ENCODE results near the gene FBXW8.
A peak's percentile ranks its signal among the peaks of the same experiment; 100 is the strongest.

The FBXW8 gene

GRCh38 chr12:116887244-116887643, 23.5 kb upstream of the FBXW8 start:
- DNase-seq: no peak

- DNase-seq: no peak
These were observed 22.9 kb upstream of the FBXW8 start for GRCh38 chr12:116887897-116888296.

- DNase-seq: no peak
These were observed 20.4 kb upstream of the FBXW8 start for GRCh38 chr12:116890330-116890729.

DNA sequence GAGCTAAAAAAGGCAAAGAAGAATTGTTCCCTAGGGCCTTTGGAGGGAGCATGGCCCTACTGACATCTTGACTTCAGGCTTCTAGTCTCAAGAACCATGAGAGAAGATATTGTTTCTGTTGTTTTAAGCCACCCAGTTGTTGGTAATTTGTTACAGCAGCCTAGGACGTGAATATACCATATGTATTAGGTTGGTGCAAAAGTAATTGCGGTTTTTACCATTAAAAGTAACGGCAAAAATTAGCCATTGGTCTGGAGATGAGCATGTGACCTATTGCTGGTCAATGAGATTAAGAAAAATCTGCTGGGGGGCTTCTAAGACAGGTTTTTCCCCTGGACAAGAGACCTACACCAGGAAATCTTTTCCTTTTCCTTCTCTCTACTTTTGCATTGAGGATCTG, 19.7 kb upstream of the FBXW8 start:
- DNase-seq: no peak

GRCh38 chr12:116892349-116893140, 18.2 kb upstream of the FBXW8 start:
- no peak for DNase-seq

- no peak for DNase-seq
These were observed 15.8 kb upstream of the FBXW8 start for GRCh38 chr12:116894913-116895312.

- no peak for DNase-seq
These were observed 14.3 kb upstream of the FBXW8 start for GRCh38 chr12:116896411-116896924.

DNA sequence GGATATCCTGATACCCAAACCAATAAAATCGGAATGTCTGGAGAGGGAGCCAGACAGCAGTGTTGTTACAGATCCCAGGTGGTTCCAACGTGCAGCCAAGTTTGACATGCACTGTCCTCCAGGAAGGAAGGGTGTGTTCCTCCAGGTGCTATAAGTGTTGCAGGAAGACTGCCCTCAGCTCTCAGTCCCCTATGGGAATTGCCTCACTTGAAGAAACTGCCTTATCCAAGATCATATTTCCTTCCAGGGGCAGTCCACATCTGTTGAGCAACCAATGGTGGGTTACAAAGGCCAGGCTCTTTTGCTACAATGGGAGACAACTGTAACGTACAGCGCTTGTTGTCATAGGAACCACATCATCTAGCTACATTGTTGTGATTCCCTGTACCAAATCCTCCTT, 13.3 kb upstream of the FBXW8 start:
- no peak for DNase-seq

GRCh38 chr12:116898669-116899068, 12.1 kb upstream of the FBXW8 start:
- DNase-seq: no peak

- DNase-seq: no peak
These were observed 9.1 kb upstream of the FBXW8 start for GRCh38 chr12:116901612-116902011.

DNA sequence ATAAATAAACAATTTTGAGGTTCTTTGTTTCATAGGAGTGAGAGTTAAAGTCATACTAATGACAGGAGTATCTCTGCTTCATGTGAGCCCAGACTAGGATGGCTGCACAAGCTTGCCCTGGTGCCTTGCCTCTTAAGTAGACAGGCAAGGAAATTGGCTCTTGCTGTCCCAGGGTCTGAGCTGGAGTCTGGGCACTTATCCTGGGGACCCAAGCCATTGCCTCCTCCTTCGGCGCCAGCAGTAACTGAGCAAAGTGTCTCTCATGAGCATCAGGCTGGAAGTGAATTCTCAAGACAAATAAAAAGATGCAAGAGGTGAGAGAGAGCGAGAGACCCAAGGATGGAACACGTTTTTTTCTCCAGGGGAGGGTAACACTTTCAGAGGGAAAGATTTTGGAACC, 6.9 kb upstream of the FBXW8 start:
- DNase-seq: no peak

- DNase-seq: no peak
These were observed 4.5 kb upstream of the FBXW8 start for GRCh38 chr12:116906285-116906684.

DNA sequence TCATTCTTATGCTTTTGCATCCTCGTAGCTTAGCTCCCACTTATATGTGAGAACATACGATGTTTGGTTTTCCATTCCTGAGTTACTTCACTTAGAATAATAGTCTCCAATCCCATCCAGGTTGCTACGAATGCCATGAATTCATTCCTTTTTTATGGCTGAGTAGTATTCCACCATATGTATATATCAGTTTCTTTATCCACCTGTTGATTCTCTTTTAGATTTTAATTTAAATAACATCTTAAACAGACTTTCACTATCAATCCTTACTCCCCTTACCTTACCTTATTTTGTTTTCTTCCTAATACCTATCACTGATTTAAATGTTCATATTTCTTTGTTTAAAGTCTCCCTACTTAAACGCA, 488 bp upstream of the FBXW8 start:
- no peak for DNase-seq

DNA sequence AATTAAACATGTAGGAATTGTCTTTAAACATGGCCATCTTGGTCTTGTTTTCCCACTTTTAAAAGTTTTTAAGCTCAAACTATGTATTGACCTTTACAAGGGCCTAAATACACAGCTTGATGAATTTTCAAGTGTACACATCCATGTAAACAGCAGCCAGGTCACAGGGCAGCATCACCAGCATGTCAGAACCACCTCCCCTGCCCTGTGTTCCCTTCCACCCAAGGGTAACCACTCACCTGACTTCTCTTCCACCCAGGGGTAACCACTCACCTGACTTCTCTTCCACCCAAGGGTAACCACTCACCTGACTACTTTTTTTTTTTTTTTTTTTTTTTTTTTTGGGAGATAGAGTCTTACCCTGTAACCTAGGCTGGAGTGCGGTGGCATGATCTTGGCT, 4.6 kb downstream of the FBXW8 start:
- no peak for DNase-seq

- peak; percentile 75 for DNase-seq
These were observed 5.4 kb downstream of the FBXW8 start for GRCh38 chr12:116916122-116916521.

DNA sequence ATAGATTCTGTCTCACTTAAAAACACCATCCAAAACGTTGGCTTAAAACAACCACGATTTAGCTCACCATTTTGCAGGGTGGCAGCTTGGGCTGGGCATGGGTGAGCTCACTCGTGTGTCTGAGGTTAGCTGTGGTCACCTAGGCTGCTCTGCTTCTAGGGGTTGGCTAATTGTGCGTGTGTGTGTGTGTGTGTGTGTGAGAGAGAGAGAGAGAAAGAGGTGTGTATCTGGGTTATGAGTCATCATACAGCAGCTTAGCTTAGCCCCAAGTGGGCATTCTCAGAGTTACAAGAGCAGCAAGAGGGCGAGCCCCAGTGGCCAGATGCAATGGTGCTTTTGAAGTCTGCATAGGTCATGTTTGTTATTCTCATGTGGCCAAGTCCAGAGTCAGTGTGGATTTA, 6.0 kb downstream of the FBXW8 start:
- peak; percentile 96 for DNase-seq

DNA sequence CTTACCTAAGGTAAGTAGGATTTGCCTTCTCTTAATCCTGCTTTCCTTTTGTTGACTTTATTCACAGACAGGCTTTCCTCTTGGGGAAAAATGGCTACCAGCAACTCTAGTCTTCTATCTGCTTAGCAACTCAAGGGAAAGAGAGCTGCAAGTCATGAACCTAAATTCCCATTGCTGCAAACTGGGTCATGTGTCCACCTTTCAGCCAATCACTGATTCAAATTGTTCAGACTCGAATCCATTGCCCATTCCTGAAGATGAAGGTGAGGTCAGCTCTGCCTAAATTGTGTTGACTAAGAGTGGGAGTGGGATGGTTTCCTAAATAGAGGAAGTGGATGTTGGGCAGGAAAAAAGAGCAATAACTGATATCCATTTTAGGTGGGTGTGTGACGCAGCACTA, 7.7 kb downstream of the FBXW8 start:
- DNase-seq: peak; percentile 73

DNA sequence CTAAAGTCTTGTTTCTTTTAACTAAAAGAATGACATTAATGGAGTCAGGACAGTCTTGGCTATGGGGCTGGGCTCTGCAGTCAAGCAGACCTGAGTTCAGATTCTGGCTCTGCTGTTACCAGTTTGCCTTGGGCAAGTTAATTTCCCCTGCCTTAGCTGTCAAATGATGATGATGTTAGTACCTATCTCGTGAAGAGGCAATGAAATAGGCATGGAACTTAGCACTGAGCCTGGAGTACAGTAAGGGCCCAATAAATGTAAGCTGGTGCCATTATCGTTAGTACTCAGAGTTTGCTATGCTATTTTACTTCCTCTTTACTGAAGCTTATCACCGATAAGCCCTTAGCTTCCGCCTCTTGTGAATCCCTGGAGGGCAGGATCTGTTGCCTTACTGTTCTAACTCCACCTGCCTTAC, 8.5 kb downstream of the FBXW8 start:
- peak; percentile 61 for DNase-seq

DNA sequence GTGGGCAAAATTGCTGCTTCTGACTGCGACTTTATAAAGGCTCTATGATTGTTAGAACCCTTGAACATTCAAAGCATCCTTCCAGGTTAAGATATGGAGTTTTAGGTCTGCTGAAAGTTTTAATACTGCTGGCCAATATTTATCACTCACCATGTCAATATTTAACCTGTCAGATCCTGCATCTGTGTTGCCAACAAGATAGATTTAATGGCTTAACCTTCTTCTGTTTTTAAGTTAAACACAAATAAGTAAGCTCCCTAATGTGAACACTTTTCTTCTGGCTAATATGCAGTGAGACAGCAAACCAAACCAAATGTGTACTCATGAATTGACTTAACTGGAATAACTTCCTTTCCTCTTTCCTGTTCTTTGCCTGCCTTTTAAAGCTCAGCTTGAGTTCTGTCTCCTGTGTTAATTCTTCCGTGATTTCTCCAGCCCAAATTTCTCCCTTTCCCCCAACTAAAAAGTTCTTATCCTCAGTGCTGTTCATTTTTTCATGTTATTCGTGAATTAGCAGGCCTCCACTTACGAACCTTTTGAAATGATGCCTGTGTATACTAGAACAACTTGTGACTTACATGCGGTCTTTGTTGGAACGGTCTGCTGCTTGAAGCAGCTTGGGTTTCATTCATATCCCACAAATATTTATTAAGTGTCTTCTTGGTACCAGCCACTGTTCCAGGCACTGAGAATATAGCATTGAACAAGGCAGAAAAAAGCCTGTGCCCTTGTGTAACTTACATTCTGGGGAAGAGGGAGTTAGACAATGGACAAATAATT, 9.1 kb downstream of the FBXW8 start:
- no peak for DNase-seq

GRCh38 chr12:116920939-116921338, 10.2 kb downstream of the FBXW8 start:
- DNase-seq: no peak

DNA sequence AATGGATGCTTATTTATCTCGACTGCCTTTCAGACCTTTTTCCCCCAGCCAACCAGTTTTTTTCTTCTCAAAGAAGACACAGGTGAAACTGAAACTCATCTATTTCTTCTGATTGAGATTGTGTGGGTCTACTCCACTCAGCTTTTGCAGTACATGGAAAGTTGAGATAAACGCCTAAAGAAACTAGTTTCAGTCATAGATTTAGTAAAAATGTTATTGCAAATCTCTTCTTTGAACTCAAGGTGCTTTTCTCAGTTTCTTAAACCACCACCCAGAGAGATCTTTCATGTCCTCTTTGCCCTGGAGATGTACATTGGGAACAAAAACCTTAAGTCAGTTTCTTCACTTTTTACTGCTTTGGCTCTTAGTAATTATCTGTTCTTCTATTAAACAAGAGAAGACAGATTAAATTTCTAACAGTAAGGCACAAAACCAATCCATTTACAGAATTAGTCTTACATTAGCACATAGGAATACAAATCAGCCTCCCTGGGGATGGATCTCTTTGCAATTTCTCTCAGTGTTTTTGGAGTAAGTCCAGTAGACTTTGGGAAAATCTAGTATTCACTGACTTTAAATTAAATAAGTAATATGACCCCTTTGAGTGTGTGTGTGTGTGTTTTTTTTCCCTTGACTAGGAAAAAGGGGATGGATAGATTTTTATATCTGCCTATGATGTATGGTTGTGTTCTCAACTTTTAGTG, 11.6 kb downstream of the FBXW8 start:
- DNase-seq: no peak

GRCh38 chr12:116924558-116925453, 14.1 kb downstream of the FBXW8 start:
- DNase-seq: no peak

Data from NCI-H510A treated with DMSO at 0.1 percent for 48 hours (cell line).